ENCODE measurements around the gene SLC23A1. TPM values are rescaled to one million over a fixed set of nuclear protein-coding genes. Genes with fewer than 3 reads are reported as not detected.

SLC23A1 gene
- total and polyA plus RNA-seq, 9 of the 15 experiments (the other 6 are each of a cell fraction or from before 2014, with no cell fraction given), result 0.03 to 0.20 (median 0.05) TPM; not detected in 5

DNA sequence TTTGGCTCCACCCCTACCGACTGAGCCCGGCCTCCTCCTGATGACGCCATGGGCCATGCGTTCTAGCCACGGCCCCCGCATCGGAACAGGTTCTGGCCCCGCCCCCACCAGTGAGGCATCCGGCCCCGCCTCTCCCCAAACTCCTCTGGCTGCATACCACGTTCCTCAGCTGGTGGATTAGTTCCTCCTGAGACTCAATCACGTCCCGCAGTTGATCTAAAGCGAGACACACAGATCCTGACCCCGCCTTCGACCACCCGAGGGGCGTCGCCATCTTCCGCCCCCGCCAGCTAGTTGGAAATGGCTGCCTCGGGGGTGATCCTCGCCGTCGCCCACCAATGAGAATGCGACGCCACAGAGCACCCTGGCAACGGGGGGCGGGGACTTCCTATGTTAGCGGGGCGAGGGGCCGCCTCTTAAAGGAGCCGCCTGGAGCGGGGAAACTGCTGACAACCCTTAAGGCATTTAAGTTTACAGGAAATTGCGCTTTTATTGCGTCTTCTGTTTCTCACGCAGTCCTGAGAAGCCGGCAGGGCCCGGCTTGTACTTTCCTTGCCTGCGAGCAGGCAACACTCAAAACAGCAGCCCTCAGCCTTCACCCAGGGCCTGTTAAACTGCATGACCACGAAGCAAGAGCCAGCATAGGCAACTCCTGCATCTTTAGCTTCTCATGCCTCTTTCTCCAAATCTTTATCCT is 20.8 kb upstream of the SLC23A1 start, which contains the start of gene SPATA24 (continued):
- TF ChIP-seq, protein P1, sequence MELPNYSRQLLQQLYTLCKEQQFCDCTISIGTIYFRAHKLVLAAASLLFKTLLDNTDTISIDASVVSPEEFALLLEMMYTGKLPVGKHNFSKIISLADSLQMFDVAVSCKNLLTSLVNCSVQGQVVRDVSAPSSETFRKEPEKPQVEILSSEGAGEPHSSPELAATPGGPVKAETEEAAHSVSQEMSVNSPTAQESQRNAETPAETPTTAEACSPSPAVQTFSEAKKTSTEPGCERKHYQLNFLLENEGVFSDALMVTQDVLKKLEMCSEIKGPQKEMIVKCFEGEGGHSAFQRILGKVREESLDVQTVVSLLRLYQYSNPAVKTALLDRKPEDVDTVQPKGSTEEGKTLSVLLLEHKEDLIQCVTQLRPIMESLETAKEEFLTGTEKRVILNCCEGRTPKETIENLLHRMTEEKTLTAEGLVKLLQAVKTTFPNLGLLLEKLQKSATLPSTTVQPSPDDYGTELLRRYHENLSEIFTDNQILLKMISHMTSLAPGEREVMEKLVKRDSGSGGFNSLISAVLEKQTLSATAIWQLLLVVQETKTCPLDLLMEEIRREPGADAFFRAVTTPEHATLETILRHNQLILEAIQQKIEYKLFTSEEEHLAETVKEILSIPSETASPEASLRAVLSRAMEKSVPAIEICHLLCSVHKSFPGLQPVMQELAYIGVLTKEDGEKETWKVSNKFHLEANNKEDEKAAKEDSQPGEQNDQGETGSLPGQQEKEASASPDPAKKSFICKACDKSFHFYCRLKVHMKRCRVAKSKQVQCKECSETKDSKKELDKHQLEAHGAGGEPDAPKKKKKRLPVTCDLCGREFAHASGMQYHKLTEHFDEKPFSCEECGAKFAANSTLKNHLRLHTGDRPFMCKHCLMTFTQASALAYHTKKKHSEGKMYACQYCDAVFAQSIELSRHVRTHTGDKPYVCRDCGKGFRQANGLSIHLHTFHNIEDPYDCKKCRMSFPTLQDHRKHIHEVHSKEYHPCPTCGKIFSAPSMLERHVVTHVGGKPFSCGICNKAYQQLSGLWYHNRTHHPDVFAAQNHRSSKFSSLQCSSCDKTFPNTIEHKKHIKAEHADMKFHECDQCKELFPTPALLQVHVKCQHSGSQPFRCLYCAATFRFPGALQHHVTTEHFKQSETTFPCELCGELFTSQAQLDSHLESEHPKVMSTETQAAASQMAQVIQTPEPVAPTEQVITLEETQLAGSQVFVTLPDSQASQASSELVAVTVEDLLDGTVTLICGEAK (IDR thresholded peaks at IDR 0.05), result peak; percentile 47; the same call in 1 of the 2 replicates
- TF ChIP-seq, protein P1 (CRISPR knock-in tag; IDR thresholded peaks at IDR 0.05), result no peak
- peak; percentile 97 for TF ChIP-seq SP1 (CRISPR knock-in tag; IDR thresholded peaks at IDR 0.05)
- TF ChIP-seq, protein P2, sequence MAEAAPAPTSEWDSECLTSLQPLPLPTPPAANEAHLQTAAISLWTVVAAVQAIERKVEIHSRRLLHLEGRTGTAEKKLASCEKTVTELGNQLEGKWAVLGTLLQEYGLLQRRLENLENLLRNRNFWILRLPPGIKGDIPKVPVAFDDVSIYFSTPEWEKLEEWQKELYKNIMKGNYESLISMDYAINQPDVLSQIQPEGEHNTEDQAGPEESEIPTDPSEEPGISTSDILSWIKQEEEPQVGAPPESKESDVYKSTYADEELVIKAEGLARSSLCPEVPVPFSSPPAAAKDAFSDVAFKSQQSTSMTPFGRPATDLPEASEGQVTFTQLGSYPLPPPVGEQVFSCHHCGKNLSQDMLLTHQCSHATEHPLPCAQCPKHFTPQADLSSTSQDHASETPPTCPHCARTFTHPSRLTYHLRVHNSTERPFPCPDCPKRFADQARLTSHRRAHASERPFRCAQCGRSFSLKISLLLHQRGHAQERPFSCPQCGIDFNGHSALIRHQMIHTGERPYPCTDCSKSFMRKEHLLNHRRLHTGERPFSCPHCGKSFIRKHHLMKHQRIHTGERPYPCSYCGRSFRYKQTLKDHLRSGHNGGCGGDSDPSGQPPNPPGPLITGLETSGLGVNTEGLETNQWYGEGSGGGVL (CRISPR knock-in tag; IDR thresholded peaks at IDR 0.05), result no peak
- TF ChIP-seq RBBP5 (IDR thresholded peaks at IDR 0.05; ENCODE audit: borderline replicate concordance, insufficient read depth, low read length, poor library complexity, severe bottlenecking), result no peak
- TF ChIP-seq TGIF2 (CRISPR knock-in tag; IDR thresholded peaks at IDR 0.05), result no peak
- TF ChIP-seq SOX6 (IDR thresholded peaks at IDR 0.05), result 0 out of 2 replicates have a peak, but pooled peaks have one; percentile 36
- TF ChIP-seq BRF1 (IDR thresholded peaks at IDR 0.05; ENCODE audit: borderline replicate concordance, extremely low read depth, insufficient read length), result no peak
